Kidney glomerular epithelial cell (primary cell): Measurements from ENCODE around the gene CERS1.

Source experiments
- DNase-seq: peaks from one replicate; lab custom pipeline; 2025; lab: John Stamatoyannopoulos, UW

CERS1 gene

GRCh38 chr19:18898607-18899408 is 2.9 kb upstream of the CERS1 start:
- DNase-seq: no peak

DNA sequence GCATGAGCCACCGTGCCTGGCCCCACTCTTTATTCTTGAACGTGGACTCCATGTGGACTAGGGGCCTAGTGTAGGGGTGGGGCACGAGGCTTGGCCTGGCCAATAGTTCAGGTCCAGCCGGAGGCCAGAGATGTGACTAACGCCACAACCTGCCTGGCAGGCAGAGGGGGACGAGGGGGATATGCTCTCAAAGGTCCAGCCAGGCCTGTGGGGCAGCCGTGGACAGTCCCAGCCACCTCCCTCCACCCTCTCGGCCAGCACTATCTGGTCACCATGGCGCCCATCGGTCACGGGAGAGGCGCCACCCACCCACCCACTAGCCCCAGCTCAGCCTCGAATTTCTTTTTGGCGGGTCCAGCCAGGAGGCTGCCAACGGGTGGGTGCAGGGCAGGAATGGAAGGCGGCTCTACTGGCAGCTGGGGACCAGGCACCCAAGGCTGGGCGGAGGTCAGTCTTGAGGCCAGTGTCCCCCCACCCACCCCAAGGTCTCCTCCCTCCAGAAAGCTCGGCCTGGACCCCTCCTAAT is 2.2 kb upstream of the CERS1 start:
- no peak for DNase-seq

DNA sequence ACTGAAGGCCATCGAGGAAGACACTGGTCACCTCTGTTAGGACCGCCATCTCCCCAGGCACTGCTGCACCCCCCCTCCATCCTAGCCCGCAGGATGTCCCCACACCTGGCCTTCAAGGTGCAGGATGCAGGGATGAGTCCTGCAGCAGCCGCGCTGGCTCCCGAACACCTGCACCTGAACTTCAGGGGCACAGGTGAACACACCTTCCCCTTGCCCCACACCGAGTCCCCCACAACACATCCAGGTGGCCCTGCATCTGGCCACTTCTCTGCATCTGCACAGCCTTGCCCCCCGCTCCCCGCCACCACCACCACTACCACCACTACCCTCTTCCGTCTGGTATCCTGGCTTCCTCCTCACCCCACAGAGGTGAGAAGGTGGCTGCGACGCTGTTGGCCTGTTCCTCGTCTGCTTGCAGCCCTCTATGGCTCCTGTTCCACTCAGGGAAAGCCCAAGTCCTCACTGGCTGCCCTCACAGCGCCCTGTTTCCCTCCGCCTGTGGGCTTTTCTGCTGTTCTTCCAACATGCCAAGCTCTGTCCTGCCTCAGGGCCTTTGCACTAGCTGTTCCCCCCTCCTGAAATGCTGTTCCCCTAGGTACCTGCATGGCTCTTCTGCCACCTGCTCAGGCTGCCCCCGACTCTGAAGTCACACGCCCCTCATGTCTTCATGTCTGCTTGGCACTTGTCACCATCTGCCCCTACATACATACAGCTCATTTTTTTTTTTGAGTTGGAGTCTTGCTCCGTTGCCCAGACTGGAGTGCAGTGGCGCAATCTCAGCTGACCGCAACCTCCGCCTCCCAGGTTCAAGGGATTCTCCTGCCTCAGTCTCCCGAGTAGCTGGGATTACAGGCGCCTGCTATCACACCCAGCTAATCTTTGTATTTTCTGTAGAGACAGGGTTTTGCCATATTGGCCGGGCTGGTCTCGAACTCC is 1.4 kb upstream of the CERS1 start:
- DNase-seq: no peak

- DNase-seq: no peak
Observed at GRCh38 chr19:18896421-18896841, 473 bp upstream of the CERS1 start.

- DNase-seq: no peak
Observed at GRCh38 chr19:18895038-18895823, 727 bp downstream of the CERS1 start.

DNA sequence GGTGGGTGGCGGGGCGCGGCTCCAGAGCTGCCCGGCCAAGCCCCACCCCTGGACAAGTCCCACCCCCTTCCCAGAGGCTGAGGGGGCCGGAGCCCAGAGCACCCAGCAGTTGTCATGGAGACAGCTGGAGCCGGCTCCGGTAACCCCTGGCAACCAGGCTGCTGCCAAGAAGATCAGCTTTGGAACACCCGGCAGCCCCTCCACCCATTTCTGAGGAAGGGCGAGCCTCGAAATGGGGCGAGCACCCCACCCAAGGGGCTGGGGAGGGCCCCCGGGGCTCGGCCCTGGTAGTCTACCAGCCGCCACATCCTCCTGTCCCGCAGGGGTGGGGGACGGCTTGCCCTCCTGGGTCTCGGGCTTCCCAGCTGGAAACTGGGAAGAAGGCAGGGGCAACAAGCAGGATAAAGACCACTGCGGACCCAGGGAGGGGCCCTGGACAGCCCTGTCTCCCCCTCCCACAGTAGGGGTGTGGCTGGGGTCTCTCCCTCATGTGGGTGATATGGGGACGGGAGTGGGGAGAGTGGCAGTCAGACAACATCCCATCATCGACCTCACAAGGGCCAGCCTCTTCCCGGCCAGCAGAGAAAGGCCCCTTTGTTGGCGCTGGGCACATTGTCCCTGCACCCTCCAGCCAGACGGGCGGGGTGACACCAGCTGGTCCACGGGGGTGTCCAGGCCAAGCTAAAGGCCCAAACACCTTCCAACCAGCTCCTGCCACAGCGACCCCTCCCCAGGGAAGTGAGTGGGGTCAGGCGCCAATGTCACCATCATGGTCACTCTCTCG is 1.5 kb downstream of the CERS1 start:
- no peak for DNase-seq

GRCh38 chr19:18893587-18894253 is 2.2 kb downstream of the CERS1 start:
- DNase-seq: no peak

GRCh38 chr19:18889949-18890745 is 5.8 kb downstream of the CERS1 start:
- no peak for DNase-seq

DNA sequence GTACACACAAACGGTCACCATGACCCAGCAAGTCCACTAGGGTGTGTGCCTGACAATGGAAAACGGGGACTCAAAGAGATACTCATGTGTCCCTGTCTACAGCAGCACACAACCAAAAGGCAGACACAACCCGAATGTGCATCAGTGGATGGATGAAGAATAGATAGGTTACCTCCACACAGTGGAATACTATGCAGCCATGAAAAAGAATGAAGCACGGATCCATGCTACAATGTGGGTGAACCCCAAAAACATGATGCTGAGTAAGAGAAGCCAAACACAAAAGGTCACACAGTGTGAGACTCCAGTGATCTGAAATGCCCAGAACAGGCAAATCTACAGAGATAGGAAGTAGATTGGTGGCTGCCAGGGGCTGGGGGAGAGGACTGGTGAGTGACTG is 9.0 kb downstream of the CERS1 start:
- no peak for DNase-seq

DNA sequence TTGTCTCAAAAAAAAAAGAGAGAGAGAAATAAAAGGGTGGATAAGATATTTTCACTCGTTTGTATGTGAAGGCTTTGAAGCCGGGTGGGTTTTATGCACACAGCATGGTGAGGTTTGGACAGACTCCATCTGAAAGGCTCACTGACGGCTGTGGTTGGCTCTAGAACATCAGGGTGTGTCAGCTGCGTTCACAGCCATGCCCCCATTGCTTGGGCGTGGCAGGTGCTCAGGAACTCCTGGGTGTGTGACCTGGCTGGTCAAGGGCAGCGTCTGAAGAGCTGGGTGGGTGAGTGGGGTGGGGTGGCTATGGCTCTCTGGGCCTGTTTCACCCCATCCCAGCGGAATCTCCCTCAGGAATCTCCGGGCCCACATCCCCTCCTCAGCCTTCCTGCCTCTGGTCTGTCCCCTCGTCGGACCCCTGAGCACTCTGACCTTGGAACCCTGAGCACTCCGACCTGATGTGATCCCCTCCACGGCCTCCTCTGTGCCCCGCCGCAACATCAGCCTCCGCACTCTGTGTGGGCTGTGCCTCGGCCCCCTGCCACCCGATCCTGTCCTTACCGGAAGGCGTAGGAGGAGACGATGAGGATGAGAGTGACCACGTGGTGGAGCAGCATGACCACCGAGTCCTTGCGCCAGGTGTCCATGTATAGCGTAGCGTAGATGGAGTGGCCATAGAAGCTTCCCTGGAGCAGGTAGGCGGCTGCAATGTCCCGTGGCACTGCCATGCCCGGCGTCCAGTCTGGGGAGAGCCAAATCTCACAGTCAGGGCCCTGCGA is 12.2 kb downstream of the CERS1 start:
- DNase-seq: no peak

GRCh38 chr19:18881491-18881890 is 14.5 kb downstream of the CERS1 start:
- no peak for DNase-seq

- DNase-seq: no peak
Observed at GRCh38 chr19:18879579-18880373, 16.2 kb downstream of the CERS1 start.

GRCh38 chr19:18878858-18879578 is 16.9 kb downstream of the CERS1 start:
- DNase-seq: no peak

DNA sequence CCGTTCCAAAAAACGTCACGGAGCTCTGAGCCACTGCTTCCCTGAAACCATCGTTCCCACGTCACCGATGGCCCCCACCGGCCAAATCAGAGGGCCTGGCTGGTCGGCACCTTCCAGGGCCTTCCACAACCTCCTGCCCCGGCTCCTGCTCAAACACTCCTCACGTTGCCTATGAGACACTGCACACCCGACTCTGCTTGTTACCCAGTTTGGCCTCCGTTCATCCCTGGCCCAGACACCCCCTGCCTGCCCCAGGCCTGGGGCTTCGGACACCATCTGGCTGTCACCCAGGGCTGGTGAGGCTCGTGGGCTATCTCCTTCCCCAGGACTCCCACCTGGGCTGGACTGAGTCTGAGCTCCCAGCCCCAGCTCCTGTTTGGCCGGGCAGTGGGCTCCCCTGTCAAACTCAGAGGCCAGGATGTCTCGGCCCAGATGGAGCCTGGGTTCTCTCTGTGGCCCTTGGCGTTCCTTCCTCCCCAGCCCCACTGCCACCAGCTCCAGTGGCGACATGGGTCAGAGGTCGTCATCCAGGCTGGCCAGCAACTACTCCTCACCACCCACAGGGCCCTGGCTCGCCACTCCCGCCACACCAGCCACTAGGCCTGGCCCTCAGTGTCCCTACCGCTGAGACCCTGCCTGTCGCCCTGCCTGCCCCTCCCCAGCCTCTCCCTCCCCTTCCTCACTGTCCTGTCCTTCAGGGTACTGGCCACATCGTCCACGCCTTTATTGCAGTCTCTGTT is 17.7 kb downstream of the CERS1 start:
- DNase-seq: no peak

GRCh38 chr19:18876865-18877264 is 19.1 kb downstream of the CERS1 start:
- DNase-seq: no peak

GRCh38 chr19:18875726-18876125 is 20.2 kb downstream of the CERS1 start:
- DNase-seq: no peak

- DNase-seq: no peak
Observed at GRCh38 chr19:18871543-18871942, 24.4 kb downstream of the CERS1 start.
